Effector memory CD4-positive, alpha-beta T cell (primary cell): ENCODE data around the gene NSDHL.

Experiments used
- DNase-seq, 3 donors: peaks; one replicate each; pipeline ENCODE4 v3.0.0-alpha.2; 2020
- H3K27ac ChIP-seq: 2 replicates; pipeline ENCODE4 v1.7.0; 2013; ENCODE audit warnings: mild to moderate bottlenecking, low read length, moderate library complexity; ENCODE audit not compliant: insufficient read depth, poor library complexity, severe bottlenecking
- H3K27me3 ChIP-seq: replicated peaks from 2 replicates; pipeline ENCODE4 v1.7.0; 2013; ENCODE audit warnings: mild to moderate bottlenecking, low read length; ENCODE audit not compliant: insufficient read depth, control insufficient read depth, poor library complexity, severe bottlenecking
- H3K36me3 ChIP-seq: 2 replicates; pipeline ENCODE4 v1.7.0; 2013; ENCODE audit warnings: mild to moderate bottlenecking, low read length, moderate library complexity; ENCODE audit not compliant: control insufficient read depth, insufficient read depth
- H3K4me1 ChIP-seq: 2 replicates; pipeline ENCODE4 v1.7.0; 2013; ENCODE audit warnings: low read length, mild to moderate bottlenecking; ENCODE audit not compliant: control insufficient read depth, insufficient read depth, poor library complexity, severe bottlenecking
- H3K4me3 ChIP-seq: 2 replicates; pipeline ENCODE4 v1.7.0; 2013; ENCODE audit warnings: low read length, low read depth, mild to moderate bottlenecking; ENCODE audit not compliant: insufficient read depth, poor library complexity, severe bottlenecking
- H3K9me3 ChIP-seq: 2 replicates; pipeline ENCODE4 v1.7.0; 2013; ENCODE audit warnings: mild to moderate bottlenecking, low read length, moderate library complexity; ENCODE audit not compliant: control insufficient read depth

NSDHL gene

GRCh38 chrX:152843852-152844251 lies 13.0 kb downstream of the NSDHL start:
- H3K27ac ChIP-seq, result no peak overlapping the region

GRCh38 chrX:152844256-152844655 lies 13.4 kb downstream of the NSDHL start:
- H3K27me3 ChIP-seq, result no peaks in the 10 kb centered on the region
- H3K36me3 ChIP-seq, result no peaks in the 10 kb centered on the region
- H3K4me1 ChIP-seq, result no peaks in the 10 kb centered on the region
- H3K9me3 ChIP-seq, result no peaks in the 10 kb centered on the region
- H3K4me3 ChIP-seq, result no peak overlapping the region
- no peak overlapping the region for H3K27ac ChIP-seq
- DNase-seq, result no peak

More at GRCh38 chrX:152843852-152844251, 13.0 kb downstream of the NSDHL start:
- Histone ChIP-seq H3K36me3 (no peaks in the 10 kb centered on the region), H3K9me3 (no peaks in the 10 kb centered on the region), H3K4me3 (no peak overlapping the region), H3K4me1 (no peaks in the 10 kb centered on the region), H3K27me3 (no peaks in the 10 kb centered on the region)
- DNase-seq, result no peak

- H3K4me3 ChIP-seq, result no peak overlapping the region
- H3K36me3 ChIP-seq, result no peaks in the 10 kb centered on the region
- H3K27me3 ChIP-seq, result no peaks in the 10 kb centered on the region
- no peaks in the 10 kb centered on the region for H3K4me1 ChIP-seq
- H3K9me3 ChIP-seq, result no peaks in the 10 kb centered on the region
- DNase-seq, result no peak
- H3K27ac ChIP-seq, result no peak overlapping the region
Observed at GRCh38 chrX:152845618-152846240, 14.9 kb downstream of the NSDHL start.

- Histone ChIP-seq H3K36me3 (no peaks in the 10 kb centered on the region), H3K27ac (no peak overlapping the region), H3K27me3 (no peaks in the 10 kb centered on the region), H3K4me3 (no peak overlapping the region), H3K9me3 (no peaks in the 10 kb centered on the region), H3K4me1 (no peaks in the 10 kb centered on the region)
- no peak for DNase-seq
Observed at GRCh38 chrX:152847281-152847680, 16.4 kb downstream of the NSDHL start.

GRCh38 chrX:152850465-152850864 lies 19.6 kb downstream of the NSDHL start:
- no peak for DNase-seq
- H3K36me3 ChIP-seq, result no peaks in the 10 kb centered on the region

GRCh38 chrX:152853986-152854385 lies 23.1 kb downstream of the NSDHL start:
- no peak for DNase-seq
- H3K36me3 ChIP-seq, result no peaks in the 10 kb centered on the region
- no peaks in the 10 kb centered on the region for H3K4me1 ChIP-seq
- no peaks in the 10 kb centered on the region for H3K27me3 ChIP-seq
- no peaks in the 10 kb centered on the region for H3K9me3 ChIP-seq
- H3K4me3 ChIP-seq, result no peak overlapping the region
- no peak overlapping the region for H3K27ac ChIP-seq

More at GRCh38 chrX:152850465-152850864, 19.6 kb downstream of the NSDHL start:
- Histone ChIP-seq H3K4me1 (no peaks in the 10 kb centered on the region), H3K27me3 (no peaks in the 10 kb centered on the region), H3K9me3 (no peaks in the 10 kb centered on the region), H3K4me3 (no peak overlapping the region), H3K27ac (no peak overlapping the region)

- DNase-seq, result no peak
Observed at GRCh38 chrX:152861116-152861515, 30.3 kb downstream of the NSDHL start.

GRCh38 chrX:152861826-152862225 lies 31.0 kb downstream of the NSDHL start:
- Histone ChIP-seq H3K36me3 (peaks cover 5% of the 10 kb centered on the region), H3K4me3 (no peak overlapping the region), H3K27ac (no peak overlapping the region), H3K4me1 (no peaks in the 10 kb centered on the region), H3K27me3 (no peaks in the 10 kb centered on the region), H3K9me3 (no peaks in the 10 kb centered on the region)
- DNase-seq, result no peak

More at GRCh38 chrX:152861116-152861515, 30.3 kb downstream of the NSDHL start:
- no peak overlapping the region for H3K27ac ChIP-seq
- no peaks in the 10 kb centered on the region for H3K4me1 ChIP-seq
- peaks cover 5% of the 10 kb centered on the region for H3K36me3 ChIP-seq
- H3K9me3 ChIP-seq, result no peaks in the 10 kb centered on the region
- H3K4me3 ChIP-seq, result no peak overlapping the region
- H3K27me3 ChIP-seq, result no peaks in the 10 kb centered on the region

- no peaks in the 10 kb centered on the region for H3K9me3 ChIP-seq
- no peak overlapping the region for H3K27ac ChIP-seq
- H3K36me3 ChIP-seq, result peaks cover 6% of the 10 kb centered on the region
- H3K27me3 ChIP-seq, result no peaks in the 10 kb centered on the region
- DNase-seq, result no peak
- no peak overlapping the region for H3K4me3 ChIP-seq
- no peaks in the 10 kb centered on the region for H3K4me1 ChIP-seq
Observed at GRCh38 chrX:152865232-152865920, 34.5 kb downstream of the NSDHL start.

- Histone ChIP-seq H3K9me3 (no peaks in the 10 kb centered on the region), H3K27ac (no peak overlapping the region), H3K4me1 (no peaks in the 10 kb centered on the region), H3K27me3 (no peaks in the 10 kb centered on the region), H3K4me3 (no peak overlapping the region), H3K36me3 (peaks cover 6% of the 10 kb centered on the region)
- no peak for DNase-seq
Observed at GRCh38 chrX:152866386-152866785, 35.5 kb downstream of the NSDHL start.
